OCI-LY1 (cell line): ENCODE data around the gene HEG1.

Experiments used
- H2AFZ ChIP-seq: fragments of 200-600 bp; sonication (generic), shearing (Covaris generic); 2 replicates; pipeline ENCODE4 v1.6.0; 2014; ENCODE audit warnings: antibody characterized with exemption, mild to moderate bottlenecking, low read length
- H3F3A ChIP-seq: fragments of 200-600 bp; sonication (generic), shearing (Covaris generic); 2 replicates; pipeline ENCODE4 v1.6.0; 2014; ENCODE audit warnings: mild to moderate bottlenecking, antibody characterized with exemption, low read length, moderate library complexity; ENCODE audit not compliant: insufficient read depth
- H3K27ac ChIP-seq: fragments of 200-600 bp; sonication (generic); 2 replicates; pipeline ENCODE4 v1.5.1; 2014; ENCODE audit warnings: low read length, mixed run types, mild to moderate bottlenecking, low read depth; ENCODE audit not compliant: poor library complexity, severe bottlenecking
- H3K27me3 ChIP-seq: fragments of 200-600 bp; sonication (generic); 2 replicates; pipeline ENCODE4 v1.6.0; 2014; ENCODE audit warnings: antibody characterized with exemption, mild to moderate bottlenecking, low read length, moderate library complexity; ENCODE audit not compliant: insufficient read depth
- H3K36me3 ChIP-seq: fragments of 200-600 bp; sonication (generic); 2 replicates; pipeline ENCODE4 v1.6.1; 2014; ENCODE audit warnings: mild to moderate bottlenecking, antibody characterized with exemption, low read length, moderate library complexity, mixed read lengths; ENCODE audit not compliant: insufficient read depth
- H3K4me1 ChIP-seq: fragments of 200-600 bp; sonication (generic); 2 replicates; pipeline ENCODE4 v1.5.1; 2014; ENCODE audit warnings: mild to moderate bottlenecking, low read length, moderate library complexity; ENCODE audit not compliant: insufficient read depth, severe bottlenecking
- H3K4me2 ChIP-seq: fragments of 200-600 bp; sonication (generic), shearing (Covaris generic); 2 replicates; pipeline ENCODE4 v1.6.1; 2014; ENCODE audit warnings: low read length
- H3K4me3 ChIP-seq: fragments of 200-600 bp; sonication (generic); 2 replicates; pipeline ENCODE4 v1.5.1; 2014; ENCODE audit warnings: low read length, low read depth, mild to moderate bottlenecking, mixed read lengths; ENCODE audit not compliant: poor library complexity, severe bottlenecking
- H3K79me2 ChIP-seq: fragments of 200-600 bp; shearing (Covaris generic); 2 replicates; pipeline ENCODE4 v1.6.1; 2016; ENCODE audit warnings: mixed run types, low read length, mixed read lengths; ENCODE audit not compliant: insufficient read depth
- H3K9ac ChIP-seq: fragments of 200-600 bp; sonication (generic), shearing (Covaris generic); 2 replicates; pipeline ENCODE4 v1.6.1; 2014; ENCODE audit warnings: mild to moderate bottlenecking, low read length, mixed read lengths
- H3K9me2 ChIP-seq: fragments of 200-600 bp; sonication (generic), shearing (Covaris generic); 2 replicates; pipeline ENCODE4 v1.6.1; 2014; ENCODE audit warnings: low read depth, mild to moderate bottlenecking, low read length, mixed read lengths
- H3K9me3 ChIP-seq: fragments of 200-600 bp; shearing (Covaris generic); 2 replicates; pipeline ENCODE4 v1.6.1; 2014; ENCODE audit warnings: low read length, mixed read lengths
- H4K20me1 ChIP-seq: fragments of 200-600 bp; sonication (generic), shearing (Covaris generic); 2 replicates; pipeline ENCODE4 v1.6.0; 2016; ENCODE audit warnings: mild to moderate bottlenecking, low read length; ENCODE audit not compliant: insufficient read depth
- EZH2 ChIP-seq: fragments of 200-600 bp; sonication (generic), shearing (Covaris generic); IDR thresholded peaks from 2 replicates; pipeline ENCODE4 v1.8.0; 2017; ENCODE audit warnings: borderline replicate concordance, mixed run types, mild to moderate bottlenecking, antibody characterized with exemption, low read length, moderate library complexity, mixed read lengths
- TF ChIP-seq, protein P1 (sequence below): fragments of 200-600 bp; sonication (generic), shearing (Covaris generic); IDR thresholded peaks from 2 replicates; pipeline ENCODE4 v1.5.1; 2017; ENCODE audit warnings: mild to moderate bottlenecking, antibody characterized with exemption, low read length, moderate library complexity, mixed read lengths

The HEG1 gene

DNA sequence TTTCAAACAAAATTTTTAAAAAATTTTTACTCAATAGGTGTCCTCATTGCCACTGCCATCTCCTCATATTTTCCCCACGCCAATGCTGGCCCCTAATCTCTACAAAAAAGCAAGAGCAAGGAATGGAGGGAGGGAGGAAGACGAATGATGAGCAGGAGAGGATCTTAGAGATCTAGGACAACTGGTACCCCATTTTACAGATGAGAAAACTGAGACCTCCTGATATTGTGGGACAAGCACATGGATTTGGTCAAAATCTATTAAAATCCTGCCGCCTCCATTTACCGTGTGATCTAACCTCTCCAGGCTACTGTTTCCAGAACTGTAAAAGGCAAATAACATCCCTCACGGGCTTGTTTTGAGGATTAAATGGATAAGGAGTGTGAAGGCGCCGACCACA lies 4.6 kb downstream of the HEG1 start:
- Histone ChIP-seq H3K4me3 (no peak overlapping the region), H3K9ac (no peak overlapping the region), H3K9me3 (no peaks in the 10 kb centered on the region), H3K9me2 (no peaks in the 10 kb centered on the region), H4K20me1 (no peaks in the 10 kb centered on the region), H3K79me2 (no peaks in the 10 kb centered on the region), H3K27me3 (peaks cover 11% of the 10 kb centered on the region; the same call in 1 of the 2 replicates), H3K4me1 (peaks cover 13% of the 10 kb centered on the region), H2AFZ (no peak overlapping the region), H3K27ac (no peak overlapping the region), H3K4me2 (no peak overlapping the region), H3F3A (no peaks in the 10 kb centered on the region), H3K36me3 (no peaks in the 10 kb centered on the region)
- TF ChIP-seq, protein P1, sequence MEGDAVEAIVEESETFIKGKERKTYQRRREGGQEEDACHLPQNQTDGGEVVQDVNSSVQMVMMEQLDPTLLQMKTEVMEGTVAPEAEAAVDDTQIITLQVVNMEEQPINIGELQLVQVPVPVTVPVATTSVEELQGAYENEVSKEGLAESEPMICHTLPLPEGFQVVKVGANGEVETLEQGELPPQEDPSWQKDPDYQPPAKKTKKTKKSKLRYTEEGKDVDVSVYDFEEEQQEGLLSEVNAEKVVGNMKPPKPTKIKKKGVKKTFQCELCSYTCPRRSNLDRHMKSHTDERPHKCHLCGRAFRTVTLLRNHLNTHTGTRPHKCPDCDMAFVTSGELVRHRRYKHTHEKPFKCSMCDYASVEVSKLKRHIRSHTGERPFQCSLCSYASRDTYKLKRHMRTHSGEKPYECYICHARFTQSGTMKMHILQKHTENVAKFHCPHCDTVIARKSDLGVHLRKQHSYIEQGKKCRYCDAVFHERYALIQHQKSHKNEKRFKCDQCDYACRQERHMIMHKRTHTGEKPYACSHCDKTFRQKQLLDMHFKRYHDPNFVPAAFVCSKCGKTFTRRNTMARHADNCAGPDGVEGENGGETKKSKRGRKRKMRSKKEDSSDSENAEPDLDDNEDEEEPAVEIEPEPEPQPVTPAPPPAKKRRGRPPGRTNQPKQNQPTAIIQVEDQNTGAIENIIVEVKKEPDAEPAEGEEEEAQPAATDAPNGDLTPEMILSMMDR: no peak

GRCh38 chr3:125050488-125051090 lies 5.2 kb downstream of the HEG1 start:
- H3K9ac ChIP-seq: no peak overlapping the region
- H4K20me1 ChIP-seq: no peaks in the 10 kb centered on the region
- H3K4me3 ChIP-seq: no peak overlapping the region
- H3K4me1 ChIP-seq: peaks cover 11% of the 10 kb centered on the region
- H3K36me3 ChIP-seq: no peaks in the 10 kb centered on the region
- H3K27me3 ChIP-seq: peaks cover 11% of the 10 kb centered on the region; the same call in 1 of the 2 replicates
- H3K79me2 ChIP-seq: no peaks in the 10 kb centered on the region
- no peak overlapping the region for H3K27ac ChIP-seq
- no peak for TF ChIP-seq EZH2
- TF ChIP-seq, protein P1: no peak
- no peak overlapping the region for H3K4me2 ChIP-seq
- no peaks in the 10 kb centered on the region for H3K9me2 ChIP-seq
- no peaks in the 10 kb centered on the region for H3F3A ChIP-seq
- no peak overlapping the region for H2AFZ ChIP-seq
- H3K9me3 ChIP-seq: no peaks in the 10 kb centered on the region

GRCh38 chr3:125048282-125048681 lies 7.5 kb downstream of the HEG1 start:
- no peak overlapping the region for H2AFZ ChIP-seq
- no peak overlapping the region for H3K27ac ChIP-seq
- H3K27me3 ChIP-seq: peaks cover 11% of the 10 kb centered on the region; the same call in 1 of the 2 replicates
- no peaks in the 10 kb centered on the region for H3K4me1 ChIP-seq
- no peaks in the 10 kb centered on the region for H3K36me3 ChIP-seq
- H3K9me3 ChIP-seq: no peaks in the 10 kb centered on the region
- no peak overlapping the region for H3K9ac ChIP-seq
- H3K4me2 ChIP-seq: no peak overlapping the region
- no peaks in the 10 kb centered on the region for H3F3A ChIP-seq
- no peak for TF ChIP-seq EZH2
- TF ChIP-seq, protein P1: no peak
- H3K4me3 ChIP-seq: no peak overlapping the region
- H4K20me1 ChIP-seq: no peaks in the 10 kb centered on the region
- no peaks in the 10 kb centered on the region for H3K9me2 ChIP-seq
- H3K79me2 ChIP-seq: no peaks in the 10 kb centered on the region
